ENCODE data around the gene ATG10.

The ATG10 gene

DNA sequence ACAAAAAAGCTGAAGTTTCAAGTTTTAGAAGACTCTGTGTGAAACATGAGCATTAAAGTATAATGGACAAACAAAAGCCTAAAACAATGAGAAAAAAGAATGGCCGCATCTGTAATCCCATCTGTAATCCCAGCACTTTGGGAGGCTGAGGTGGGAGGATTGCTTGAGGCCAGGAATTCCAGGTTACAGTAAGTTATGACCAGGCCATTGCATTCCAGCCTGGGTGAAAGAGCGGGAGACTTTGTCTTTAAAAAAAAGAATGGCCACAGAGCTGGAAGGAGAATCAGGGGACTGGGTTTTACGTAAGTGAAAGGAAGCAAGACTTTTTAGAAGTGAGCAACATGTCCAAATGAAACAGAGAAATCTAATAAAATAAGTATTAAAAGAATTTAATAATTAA lies 2.6 kb upstream of the ATG10 start:
- DNase-seq, result no peak
- Histone ChIP-seq H3K4me1 (ENCODE audit: insufficient read depth, low read length) (peaks cover 31% of the 10 kb centered on the region), H3K36me3 (ENCODE audit: insufficient read depth, low read length) (no peaks in the 10 kb centered on the region; the same call in 1 of the 2 replicates), H3K27ac (ENCODE audit: low read length) (no peak overlapping the region), H3K9ac (ENCODE audit: low read depth, low read length) (no peak overlapping the region), H3K79me2 (ENCODE audit: insufficient read depth, low read length) (peaks cover 27% of the 10 kb centered on the region), H3K27me3 (ENCODE audit: insufficient read depth, low read length, poor library complexity) (no peaks in the 10 kb centered on the region), H3K9me3 (ENCODE audit: insufficient read depth, low read length, severe bottlenecking) (no peaks in the 10 kb centered on the region), H3K4me2 (ENCODE audit: insufficient read depth, low read length) (no peak overlapping the region), H2AFZ (ENCODE audit: low read depth, low read length) (no peak overlapping the region), H4K20me1 (ENCODE audit: insufficient read depth, low read length) (no peaks in the 10 kb centered on the region), H3K4me3 (ENCODE audit: low read depth in 1 of 2, low read length in 2 of 2) (no peak overlapping the region)
- ATAC-seq (ENCODE audit: insufficient read depth, low read depth), result no peak
- TF ChIP-seq, protein P1, sequence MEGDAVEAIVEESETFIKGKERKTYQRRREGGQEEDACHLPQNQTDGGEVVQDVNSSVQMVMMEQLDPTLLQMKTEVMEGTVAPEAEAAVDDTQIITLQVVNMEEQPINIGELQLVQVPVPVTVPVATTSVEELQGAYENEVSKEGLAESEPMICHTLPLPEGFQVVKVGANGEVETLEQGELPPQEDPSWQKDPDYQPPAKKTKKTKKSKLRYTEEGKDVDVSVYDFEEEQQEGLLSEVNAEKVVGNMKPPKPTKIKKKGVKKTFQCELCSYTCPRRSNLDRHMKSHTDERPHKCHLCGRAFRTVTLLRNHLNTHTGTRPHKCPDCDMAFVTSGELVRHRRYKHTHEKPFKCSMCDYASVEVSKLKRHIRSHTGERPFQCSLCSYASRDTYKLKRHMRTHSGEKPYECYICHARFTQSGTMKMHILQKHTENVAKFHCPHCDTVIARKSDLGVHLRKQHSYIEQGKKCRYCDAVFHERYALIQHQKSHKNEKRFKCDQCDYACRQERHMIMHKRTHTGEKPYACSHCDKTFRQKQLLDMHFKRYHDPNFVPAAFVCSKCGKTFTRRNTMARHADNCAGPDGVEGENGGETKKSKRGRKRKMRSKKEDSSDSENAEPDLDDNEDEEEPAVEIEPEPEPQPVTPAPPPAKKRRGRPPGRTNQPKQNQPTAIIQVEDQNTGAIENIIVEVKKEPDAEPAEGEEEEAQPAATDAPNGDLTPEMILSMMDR (IDR thresholded peaks at IDR 0.05; ENCODE audit: borderline replicate concordance, extremely low read depth, low read length, poor library complexity, severe bottlenecking), result no peak
- TF ChIP-seq EZH2 (IDR thresholded peaks at IDR 0.05; ENCODE audit: borderline replicate concordance, low read depth, low read length, severe bottlenecking), result no peak

DNA sequence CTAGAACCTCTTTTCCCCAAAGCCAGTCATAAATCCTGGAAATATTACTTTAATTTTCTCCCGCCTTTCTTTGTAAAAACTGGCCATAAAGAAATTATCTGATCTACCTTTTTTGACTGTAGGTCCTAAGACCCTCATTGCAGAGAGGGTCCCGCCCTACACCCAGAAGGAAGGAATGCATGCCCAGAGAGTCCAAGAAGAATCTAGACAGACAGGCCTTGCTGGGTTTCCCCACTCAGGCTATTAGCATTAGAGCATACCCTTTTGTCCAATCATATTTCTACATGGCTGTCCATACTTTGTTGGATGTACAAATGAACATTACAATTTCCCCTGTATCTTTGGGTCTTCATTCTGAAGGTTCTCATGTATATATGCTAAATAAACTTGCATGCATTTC lies 1.9 kb upstream of the ATG10 start:
- TF ChIP-seq EZH2 (IDR thresholded peaks at IDR 0.05; ENCODE audit: borderline replicate concordance, low read depth, low read length, severe bottlenecking), result no peak
- TF ChIP-seq, protein P1 (IDR thresholded peaks at IDR 0.05; ENCODE audit: borderline replicate concordance, extremely low read depth, low read length, poor library complexity, severe bottlenecking), result no peak
- no peak for ATAC-seq (ENCODE audit: insufficient read depth, low read depth)

DNA sequence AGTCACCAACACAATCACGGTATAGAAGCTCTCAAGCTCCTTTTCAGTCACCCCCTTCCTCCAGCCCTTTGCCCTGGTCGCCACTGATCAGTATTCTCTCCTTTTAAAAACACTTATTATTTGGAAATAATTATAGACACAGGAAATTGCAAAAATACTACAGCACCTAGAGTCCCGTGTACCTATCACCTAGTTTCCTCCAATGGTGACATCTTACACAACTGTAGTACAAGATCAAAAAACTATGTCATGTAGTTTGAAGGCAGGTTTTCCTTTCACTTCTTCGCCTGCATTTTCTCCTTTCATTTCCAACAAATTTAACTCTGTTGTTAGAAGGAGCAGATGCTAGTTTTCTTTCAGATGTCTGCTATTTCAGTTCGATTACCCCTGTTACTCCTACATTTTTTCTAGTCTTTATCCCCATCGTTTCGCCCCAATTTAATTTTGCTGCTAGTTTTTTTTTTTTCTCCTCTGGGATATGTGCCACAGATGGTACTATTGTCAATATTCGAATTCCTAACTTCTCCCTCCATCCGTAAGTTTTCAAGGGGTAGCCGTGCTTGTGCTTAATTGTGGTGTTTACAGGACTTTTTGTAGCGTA lies 612 bp upstream of the ATG10 start:
- H3K4me1 ChIP-seq (ENCODE audit: insufficient read depth, low read length), result peaks cover 37% of the 10 kb centered on the region
- peak overlapping the region; percentile 72 for H3K4me2 ChIP-seq (ENCODE audit: insufficient read depth, low read length)
- no peaks in the 10 kb centered on the region for H3K9me3 ChIP-seq (ENCODE audit: insufficient read depth, low read length, severe bottlenecking)
- peak overlapping the region; percentile 98 for H3K27ac ChIP-seq (ENCODE audit: low read length)
- DNase-seq (peak; percentile 31), ATAC-seq (ENCODE audit: insufficient read depth, low read depth) (peak; percentile 23)
- peak overlapping the region; percentile 83 for H2AFZ ChIP-seq (ENCODE audit: low read depth, low read length)
- H3K27me3 ChIP-seq (ENCODE audit: insufficient read depth, low read length, poor library complexity), result no peaks in the 10 kb centered on the region
- H4K20me1 ChIP-seq (ENCODE audit: insufficient read depth, low read length), result no peaks in the 10 kb centered on the region
- peak overlapping the region; percentile 63 to 77 for H3K4me3 ChIP-seq (ENCODE audit: low read depth in 1 of 2, low read length in 2 of 2)
- peak overlapping the region; percentile 96 for H3K9ac ChIP-seq (ENCODE audit: low read depth, low read length)
- TF ChIP-seq, protein P1 (IDR thresholded peaks at IDR 0.05; ENCODE audit: borderline replicate concordance, extremely low read depth, low read length, poor library complexity, severe bottlenecking), result no peak
- no peak for TF ChIP-seq EZH2 (IDR thresholded peaks at IDR 0.05; ENCODE audit: borderline replicate concordance, low read depth, low read length, severe bottlenecking)
- H3K79me2 ChIP-seq (ENCODE audit: insufficient read depth, low read length), result peaks cover 38% of the 10 kb centered on the region
- peaks cover under 1% of the 10 kb centered on the region for H3K36me3 ChIP-seq (ENCODE audit: insufficient read depth, low read length)

More for the DNA sequence above, 1.9 kb upstream of the ATG10 start:
- H3K36me3 ChIP-seq (ENCODE audit: insufficient read depth, low read length), result no peaks in the 10 kb centered on the region; the same call in 1 of the 2 replicates
- H3K4me1 ChIP-seq (ENCODE audit: insufficient read depth, low read length), result peaks cover 37% of the 10 kb centered on the region
- H3K4me3 ChIP-seq (ENCODE audit: low read depth in 1 of 2, low read length in 2 of 2), result no peak overlapping the region
- peak overlapping the region; percentile 72 for H3K4me2 ChIP-seq (ENCODE audit: insufficient read depth, low read length)
- peaks cover 33% of the 10 kb centered on the region for H3K79me2 ChIP-seq (ENCODE audit: insufficient read depth, low read length)
- no peaks in the 10 kb centered on the region for H4K20me1 ChIP-seq (ENCODE audit: insufficient read depth, low read length)
- no peak for DNase-seq
- peak overlapping the region; percentile 83 for H2AFZ ChIP-seq (ENCODE audit: low read depth, low read length)
- no peak overlapping the region for H3K9ac ChIP-seq (ENCODE audit: low read depth, low read length)
- H3K9me3 ChIP-seq (ENCODE audit: insufficient read depth, low read length, severe bottlenecking), result no peaks in the 10 kb centered on the region
- H3K27me3 ChIP-seq (ENCODE audit: insufficient read depth, low read length, poor library complexity), result no peaks in the 10 kb centered on the region
- H3K27ac ChIP-seq (ENCODE audit: low read length), result peak overlapping the region; percentile 51; the same call in 1 of the 2 replicates
